Measurements from ENCODE around the gene RFX4.

- TF ChIP-seq, protein P1, sequence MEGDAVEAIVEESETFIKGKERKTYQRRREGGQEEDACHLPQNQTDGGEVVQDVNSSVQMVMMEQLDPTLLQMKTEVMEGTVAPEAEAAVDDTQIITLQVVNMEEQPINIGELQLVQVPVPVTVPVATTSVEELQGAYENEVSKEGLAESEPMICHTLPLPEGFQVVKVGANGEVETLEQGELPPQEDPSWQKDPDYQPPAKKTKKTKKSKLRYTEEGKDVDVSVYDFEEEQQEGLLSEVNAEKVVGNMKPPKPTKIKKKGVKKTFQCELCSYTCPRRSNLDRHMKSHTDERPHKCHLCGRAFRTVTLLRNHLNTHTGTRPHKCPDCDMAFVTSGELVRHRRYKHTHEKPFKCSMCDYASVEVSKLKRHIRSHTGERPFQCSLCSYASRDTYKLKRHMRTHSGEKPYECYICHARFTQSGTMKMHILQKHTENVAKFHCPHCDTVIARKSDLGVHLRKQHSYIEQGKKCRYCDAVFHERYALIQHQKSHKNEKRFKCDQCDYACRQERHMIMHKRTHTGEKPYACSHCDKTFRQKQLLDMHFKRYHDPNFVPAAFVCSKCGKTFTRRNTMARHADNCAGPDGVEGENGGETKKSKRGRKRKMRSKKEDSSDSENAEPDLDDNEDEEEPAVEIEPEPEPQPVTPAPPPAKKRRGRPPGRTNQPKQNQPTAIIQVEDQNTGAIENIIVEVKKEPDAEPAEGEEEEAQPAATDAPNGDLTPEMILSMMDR (IDR thresholded peaks at IDR 0.05): no peak
- no peak for TF ChIP-seq SREBF2 (IDR thresholded peaks at IDR 0.05)
- TF ChIP-seq CEBPB (IDR thresholded peaks at IDR 0.05): no peak
- no peak for TF ChIP-seq RNF2 (IDR thresholded peaks at IDR 0.05; ENCODE audit: borderline replicate concordance, low read depth)
- no peak for TF ChIP-seq RAD21 (conservative IDR thresholded peaks at IDR 0.05 in 1 of 2, IDR thresholded peaks at IDR 0.05 in 1 of 2)
These were observed 12.5 kb downstream of the RFX4 start for GRCh38 chr12:106595268-106595667.

Measured in A549 (cell line).